T-helper 9 cell (primary cell): ENCODE measurements around the gene ANKHD1.
"Not testable (repeated sequence)": the region's sequence is repeated elsewhere in the genome, so short reads cannot be mapped to it uniquely, and the experiment has no call there.

Experiments used
- DNase-seq: peaks from one replicate; pipeline ENCODE4 v3.0.0-alpha.2; 2020

The ANKHD1 gene

DNA sequence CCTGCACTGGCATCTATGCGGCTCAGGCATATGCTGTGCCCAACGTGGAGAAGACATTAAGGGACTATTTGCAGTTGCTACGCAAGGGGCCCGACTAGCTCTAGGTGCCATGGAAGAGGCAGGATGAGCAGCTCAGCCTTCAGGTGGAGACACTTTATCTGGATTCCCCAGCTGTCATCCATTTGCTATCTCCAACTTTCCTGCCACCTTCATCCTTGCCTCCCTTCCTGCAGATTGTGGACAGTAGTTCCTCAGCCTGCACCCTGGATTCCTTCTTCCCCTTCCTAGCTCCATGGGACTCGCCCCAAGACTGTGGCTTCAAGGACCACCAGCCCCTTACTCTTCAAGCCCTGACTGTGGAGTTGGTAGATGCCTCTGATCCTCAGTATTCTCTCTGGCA is 165.0 kb downstream of the ANKHD1 start:
- no peak for DNase-seq

DNA sequence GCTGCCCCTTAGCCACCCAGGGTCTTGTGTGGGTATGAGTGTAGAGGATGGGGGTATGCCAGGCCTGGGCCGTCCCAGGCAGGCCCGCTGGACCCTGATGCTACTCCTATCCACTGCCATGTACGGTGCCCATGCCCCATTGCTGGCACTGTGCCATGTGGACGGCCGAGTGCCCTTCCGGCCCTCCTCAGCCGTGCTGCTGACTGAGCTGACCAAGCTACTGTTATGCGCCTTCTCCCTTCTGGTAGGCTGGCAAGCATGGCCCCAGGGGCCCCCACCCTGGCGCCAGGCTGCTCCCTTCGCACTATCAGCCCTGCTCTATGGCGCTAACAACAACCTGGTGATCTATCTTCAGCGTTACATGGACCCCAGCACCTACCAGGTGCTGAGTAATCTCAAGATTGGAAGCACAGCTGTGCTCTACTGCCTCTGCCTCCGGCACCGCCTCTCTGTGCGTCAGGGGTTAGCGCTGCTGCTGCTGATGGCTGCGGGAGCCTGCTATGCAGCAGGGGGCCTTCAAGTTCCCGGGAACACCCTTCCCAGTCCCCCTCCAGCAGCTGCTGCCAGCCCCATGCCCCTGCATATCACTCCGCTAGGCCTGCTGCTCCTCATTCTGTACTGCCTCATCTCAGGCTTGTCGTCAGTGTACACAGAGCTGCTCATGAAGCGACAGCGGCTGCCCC is 165.6 kb downstream of the ANKHD1 start:
- DNase-seq: no peak

DNA sequence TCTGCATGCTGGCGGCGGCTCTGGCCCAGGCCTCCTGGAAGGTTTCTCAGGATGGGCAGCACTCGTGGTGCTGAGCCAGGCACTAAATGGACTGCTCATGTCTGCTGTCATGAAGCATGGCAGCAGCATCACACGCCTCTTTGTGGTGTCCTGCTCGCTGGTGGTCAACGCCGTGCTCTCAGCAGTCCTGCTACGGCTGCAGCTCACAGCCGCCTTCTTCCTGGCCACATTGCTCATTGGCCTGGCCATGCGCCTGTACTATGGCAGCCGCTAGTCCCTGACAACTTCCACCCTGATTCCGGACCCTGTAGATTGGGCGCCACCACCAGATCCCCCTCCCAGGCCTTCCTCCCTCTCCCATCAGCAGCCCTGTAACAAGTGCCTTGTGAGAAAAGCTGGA is 166.2 kb downstream of the ANKHD1 start:
- DNase-seq: no peak

DNA sequence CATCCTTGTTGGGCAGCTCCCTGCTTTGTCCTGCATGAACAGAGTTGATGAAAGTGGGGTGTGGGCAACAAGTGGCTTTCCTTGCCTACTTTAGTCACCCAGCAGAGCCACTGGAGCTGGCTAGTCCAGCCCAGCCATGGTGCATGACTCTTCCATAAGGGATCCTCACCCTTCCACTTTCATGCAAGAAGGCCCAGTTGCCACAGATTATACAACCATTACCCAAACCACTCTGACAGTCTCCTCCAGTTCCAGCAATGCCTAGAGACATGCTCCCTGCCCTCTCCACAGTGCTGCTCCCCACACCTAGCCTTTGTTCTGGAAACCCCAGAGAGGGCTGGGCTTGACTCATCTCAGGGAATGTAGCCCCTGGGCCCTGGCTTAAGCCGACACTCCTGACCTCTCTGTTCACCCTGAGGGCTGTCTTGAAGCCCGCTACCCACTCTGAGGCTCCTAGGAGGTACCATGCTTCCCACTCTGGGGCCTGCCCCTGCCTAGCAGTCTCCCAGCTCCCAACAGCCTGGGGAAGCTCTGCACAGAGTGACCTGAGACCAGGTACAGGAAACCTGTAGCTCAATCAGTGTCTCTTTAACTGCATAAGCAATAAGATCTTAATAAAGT is 166.9 kb downstream of the ANKHD1 start:
- no peak for DNase-seq

DNA sequence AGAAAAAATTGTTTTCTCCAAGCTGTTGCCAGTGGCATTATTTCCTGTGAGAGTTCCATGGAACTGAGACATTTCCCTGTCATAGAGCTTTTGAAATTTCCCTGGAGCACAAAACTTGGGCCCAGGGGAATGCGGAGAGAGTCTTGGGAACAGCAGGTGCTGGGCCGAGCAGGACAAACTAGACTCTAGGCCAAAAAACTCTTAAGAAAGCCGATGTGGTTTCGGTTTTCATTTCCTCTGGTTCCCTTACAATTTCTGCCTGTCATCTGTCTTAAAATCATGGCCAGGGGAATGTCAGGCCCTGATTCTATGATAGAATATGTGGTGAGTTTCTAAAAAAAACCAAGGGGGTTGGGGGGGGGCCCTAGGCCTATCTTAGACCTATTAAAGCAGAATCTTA is 167.6 kb downstream of the ANKHD1 start:
- DNase-seq: no peak

DNA sequence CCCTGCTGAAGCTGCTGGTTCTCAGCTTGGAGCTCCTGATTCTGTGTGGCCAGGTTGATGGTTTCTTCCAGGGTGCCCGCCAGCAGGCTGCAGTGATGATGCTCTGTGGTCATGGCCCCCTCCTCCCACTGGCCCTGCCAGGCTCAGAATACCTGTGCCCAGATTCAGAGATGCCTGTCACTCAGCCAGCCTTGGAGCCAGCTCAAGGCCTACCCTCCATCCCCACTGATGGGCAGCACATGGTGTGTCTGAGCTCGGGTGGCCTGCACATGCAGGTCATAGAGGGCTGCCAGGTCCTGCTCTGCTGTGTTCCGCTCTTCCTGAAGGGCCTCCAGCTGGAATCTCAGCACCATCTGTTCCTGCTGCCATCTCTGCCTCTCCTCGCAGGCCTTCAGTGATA is 168.4 kb downstream of the ANKHD1 start:
- DNase-seq: no peak

DNA sequence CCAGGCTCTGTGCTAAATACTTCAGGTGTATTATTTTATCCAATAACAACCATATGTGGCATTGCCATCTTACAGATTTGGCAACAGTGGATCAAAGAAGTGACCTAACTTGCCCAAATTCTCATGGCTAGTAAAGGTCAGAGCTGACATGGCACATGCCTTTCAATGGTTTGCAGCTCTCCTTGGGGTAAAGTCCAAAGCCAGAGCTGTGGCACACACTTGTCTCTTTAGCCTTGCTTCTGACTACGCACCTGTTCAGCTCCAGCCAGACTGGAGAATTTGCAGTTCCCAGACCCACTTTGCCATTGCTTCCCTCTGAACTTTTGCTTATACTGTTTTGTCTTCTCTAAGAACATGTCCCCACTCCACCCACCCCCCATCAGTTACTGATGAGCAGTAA is 168.9 kb downstream of the ANKHD1 start:
- no peak for DNase-seq

DNA sequence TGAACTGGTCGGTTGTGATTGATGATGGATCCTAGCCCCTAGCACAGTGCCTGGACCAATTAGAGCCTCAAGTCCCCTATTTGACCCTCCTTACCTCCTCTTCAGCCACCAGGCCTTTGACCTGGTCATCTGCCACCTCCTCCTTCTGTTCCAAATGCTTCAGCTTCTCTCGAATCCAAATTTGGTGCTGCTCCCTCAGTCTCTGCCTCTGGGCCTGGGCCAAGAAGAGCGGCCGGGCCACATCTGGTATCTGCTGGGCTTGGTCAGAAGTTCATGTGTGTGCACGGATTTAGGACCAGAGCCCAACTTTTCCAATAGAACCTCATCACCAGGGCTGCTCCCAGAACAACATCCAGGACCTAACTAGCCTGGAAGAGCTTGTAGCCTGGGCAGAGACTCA is 169.5 kb downstream of the ANKHD1 start:
- no peak for DNase-seq

DNA sequence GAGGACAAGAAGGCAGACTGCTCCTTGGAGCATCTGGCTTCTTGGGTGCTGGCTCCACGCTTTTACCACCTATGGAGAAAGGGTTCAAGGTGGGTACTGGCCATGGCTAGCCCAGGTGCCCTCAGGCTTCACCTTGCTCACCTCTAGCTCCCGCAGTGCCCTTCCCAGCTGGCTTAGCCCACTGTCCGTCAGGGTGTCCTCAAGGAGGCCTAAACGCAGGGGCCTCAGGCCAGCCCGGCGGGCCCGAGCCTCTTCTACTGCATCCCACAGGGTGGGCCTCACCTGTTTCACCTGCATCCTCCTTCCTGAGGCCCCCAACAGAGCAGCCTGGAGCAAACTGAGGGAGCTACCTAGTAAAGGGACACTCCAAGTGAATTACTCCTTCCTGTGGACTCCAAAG is 172.1 kb downstream of the ANKHD1 start:
- DNase-seq: no peak

DNA sequence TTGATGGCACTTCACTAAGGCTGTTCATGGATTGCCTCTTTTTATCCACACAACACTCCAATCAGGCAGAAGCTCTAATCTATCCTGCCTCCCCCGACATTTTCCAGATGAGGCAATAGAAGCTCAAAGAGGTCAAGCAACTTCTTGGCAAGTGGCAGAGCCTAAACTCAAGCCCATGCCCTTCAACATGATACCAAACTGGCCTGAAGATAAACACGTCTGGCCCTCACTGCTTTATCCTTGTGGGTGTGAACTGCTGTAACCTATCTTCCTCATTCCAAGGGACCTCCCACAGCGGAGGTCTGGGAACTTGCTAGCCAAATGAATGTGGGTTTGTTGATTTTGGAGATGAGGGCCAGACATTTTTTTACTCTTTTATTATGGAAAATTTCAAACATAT is 172.5 kb downstream of the ANKHD1 start:
- DNase-seq: no peak

DNA sequence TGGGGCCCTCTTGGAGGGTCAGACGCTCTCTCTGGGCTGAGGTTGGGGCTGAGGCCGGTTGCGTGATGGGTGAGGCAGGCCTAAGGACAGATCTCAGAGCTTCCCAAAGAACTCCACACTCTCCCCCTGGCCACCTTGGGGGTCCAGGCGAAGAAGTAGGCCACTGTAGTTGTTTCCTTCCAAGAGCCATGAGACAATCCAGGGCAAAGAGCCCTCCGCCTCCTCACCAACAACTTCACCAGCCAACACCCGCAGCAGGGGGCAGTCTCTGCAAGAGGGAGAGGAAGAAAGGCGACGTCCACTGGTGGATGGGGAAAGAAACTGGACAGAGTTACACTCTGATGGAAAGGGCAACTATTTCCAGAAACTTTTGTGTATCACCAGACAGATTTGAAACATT is 173.7 kb downstream of the ANKHD1 start:
- no peak for DNase-seq

DNA sequence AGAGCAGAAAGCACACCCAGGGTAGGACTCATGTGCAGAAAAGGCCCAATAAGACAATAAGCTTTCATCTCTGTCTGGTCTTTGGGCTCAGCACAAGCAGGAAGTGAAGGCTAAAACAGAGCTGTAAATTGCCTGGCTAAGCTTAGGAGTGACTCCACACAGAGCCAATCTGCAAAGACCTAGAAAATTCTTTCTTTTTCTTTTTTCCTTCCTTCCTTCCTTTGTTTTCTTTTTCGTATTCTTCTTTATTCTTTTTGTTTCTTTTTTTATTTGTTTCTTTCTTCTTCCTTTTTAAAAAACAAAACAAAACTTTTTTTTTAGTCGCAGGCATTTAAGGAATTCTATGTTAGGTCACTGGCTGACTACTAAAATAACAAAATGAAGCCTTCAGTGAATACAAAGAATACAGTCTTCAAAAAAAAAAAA is 175.2 kb downstream of the ANKHD1 start:
- DNase-seq: no peak

DNA sequence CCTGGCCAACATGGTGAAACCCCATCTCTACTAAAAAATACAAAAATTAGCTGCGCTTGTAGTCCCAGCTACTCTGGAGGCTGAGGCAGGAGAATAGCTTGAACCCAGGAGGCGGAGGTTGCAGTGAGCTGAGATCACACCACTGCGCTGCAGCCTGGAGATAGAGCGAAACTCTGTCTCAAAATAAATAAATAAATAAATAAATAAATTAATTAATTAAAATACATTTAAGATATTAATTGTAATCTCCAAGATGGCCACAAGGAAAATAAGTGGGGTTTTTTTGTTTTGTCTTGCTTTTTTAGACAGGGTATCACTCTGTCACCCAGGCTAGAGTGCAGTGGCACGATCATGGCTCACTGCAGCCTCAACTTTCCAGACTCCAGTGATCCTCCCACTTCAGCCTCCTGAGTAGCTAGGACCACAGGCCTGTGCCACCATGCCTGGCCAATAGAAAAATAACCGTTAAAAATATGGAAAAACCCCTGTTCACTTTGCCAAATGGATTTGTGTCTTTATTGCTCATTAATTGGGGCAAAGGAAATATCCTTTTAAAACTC is 177.6 kb downstream of the ANKHD1 start:
- DNase-seq: not testable (repeated sequence)

DNA sequence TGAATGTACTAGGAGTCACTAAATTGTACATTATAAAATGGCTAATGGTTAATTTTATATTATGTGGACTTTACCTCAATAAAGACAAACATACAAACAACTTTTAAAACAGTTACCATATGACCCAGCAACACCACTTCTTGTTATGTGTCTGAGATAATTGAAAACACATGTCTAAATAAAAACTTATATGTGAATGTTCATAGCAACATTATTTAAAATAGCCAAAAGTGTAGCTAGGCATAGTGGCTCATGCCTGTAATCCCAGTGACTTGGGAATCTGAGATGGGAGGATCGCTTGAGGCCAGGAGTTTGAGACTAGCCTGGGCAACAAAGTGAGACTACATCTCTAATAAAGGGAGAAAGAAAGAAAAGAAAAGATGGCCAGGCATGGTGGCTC is 185.9 kb downstream of the ANKHD1 start:
- no peak for DNase-seq

DNA sequence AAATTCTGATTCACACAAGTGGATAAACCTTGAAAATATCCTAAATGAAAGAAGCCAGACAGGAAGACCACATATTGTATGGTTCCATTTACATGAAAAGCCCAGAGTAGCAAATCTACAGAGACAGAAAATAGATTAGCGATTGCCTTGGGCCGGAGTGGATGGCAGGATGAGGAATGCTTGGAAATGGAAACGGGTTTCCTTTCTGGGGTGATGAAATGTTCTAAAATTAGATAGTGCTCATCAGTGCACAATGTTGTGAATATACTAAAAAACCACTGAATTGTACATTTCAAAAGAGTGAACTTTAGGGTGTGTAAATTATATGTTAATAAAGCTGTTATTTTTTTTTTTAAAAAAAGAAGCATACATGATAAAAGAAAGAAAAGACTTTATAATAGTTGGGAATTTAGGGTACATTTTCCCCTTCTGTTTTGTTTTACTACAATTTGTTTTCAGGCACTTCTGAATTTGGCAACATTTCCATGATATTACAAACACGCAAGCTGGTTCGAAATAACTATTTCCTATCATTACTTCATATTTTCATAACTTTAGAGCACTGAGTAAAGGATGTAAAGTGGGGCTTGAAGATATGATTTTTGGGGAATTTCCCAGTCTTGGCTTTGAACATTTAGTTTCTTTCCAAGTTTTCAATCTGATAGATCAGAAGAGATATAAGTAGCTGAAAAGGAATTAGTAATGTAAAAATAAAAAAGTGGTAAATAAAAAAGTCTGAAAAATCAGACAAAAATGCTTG is 186.9 kb downstream of the ANKHD1 start:
- DNase-seq: no peak
